HUES48 (cell line): Measurements from ENCODE around the gene FRAT1.

Experiments
- H3K27ac ChIP-seq: one replicate; pipeline ENCODE4 v1.7.0; 2013; ENCODE audit warnings: low read depth, low read length, inconsistent platforms
- H3K27me3 ChIP-seq: 2 replicates; pipeline ENCODE4 v1.6.1; 2013; ENCODE audit warnings: mild to moderate bottlenecking, low read length; ENCODE audit not compliant: control insufficient read depth, insufficient read depth
- H3K36me3 ChIP-seq: 2 replicates; pipeline ENCODE4 v1.6.1; 2013; ENCODE audit warnings: low read length; ENCODE audit not compliant: control insufficient read depth, insufficient read depth
- H3K4me1 ChIP-seq: 2 replicates; pipeline ENCODE4 v1.6.1; 2013; ENCODE audit warnings: mild to moderate bottlenecking, low read length; ENCODE audit not compliant: control insufficient read depth, insufficient read depth
- H3K4me3 ChIP-seq: 2 replicates; pipeline ENCODE4 v1.5.1; 2013; ENCODE audit warnings: mild to moderate bottlenecking, low read depth, low read length
- H3K9ac ChIP-seq: 2 replicates; pipeline ENCODE4 v1.6.1; 2013; ENCODE audit warnings: mild to moderate bottlenecking, low read depth, low read length, moderate library complexity
- H3K9me3 ChIP-seq: 2 replicates; pipeline ENCODE4 v1.6.1; 2013; ENCODE audit warnings: low read length; ENCODE audit not compliant: control insufficient read depth, insufficient read depth

Gene FRAT1

GRCh38 chr10:97291357-97292096 is 27.5 kb upstream of the FRAT1 start:
- Histone ChIP-seq H3K27ac (peak overlapping the region; percentile 97), H3K36me3 (peaks cover 13% of the 10 kb centered on the region), H3K9me3 (no peaks in the 10 kb centered on the region), H3K4me1 (no peaks in the 10 kb centered on the region), H3K4me3 (peak overlapping the region; percentile 83), H3K27me3 (no peaks in the 10 kb centered on the region), H3K9ac (peak overlapping the region; percentile 85)

GRCh38 chr10:97292097-97292861 is 26.8 kb upstream of the FRAT1 start, which contains the start of gene ARHGAP19:
Gene ARHGAP19, minus strand, starts transcription at chr10:97292637. Its CDS starts 10 bp downstream, at chr10:97292627.
- H3K36me3 ChIP-seq: peaks cover 7% of the 10 kb centered on the region

GRCh38 chr10:97292862-97293198 is 26.2 kb upstream of the FRAT1 start:
- Histone ChIP-seq H3K9me3 (no peaks in the 10 kb centered on the region), H3K27ac (no peak overlapping the region), H3K36me3 (peaks cover 4% of the 10 kb centered on the region; the same call in 1 of the 2 replicates), H3K4me3 (no peak overlapping the region; the same call in 1 of the 2 replicates), H3K27me3 (no peaks in the 10 kb centered on the region), H3K9ac (no peak overlapping the region), H3K4me1 (no peaks in the 10 kb centered on the region)

More at GRCh38 chr10:97292097-97292861, 26.8 kb upstream of the FRAT1 start, which contains the start of gene ARHGAP19:
- peak within 1 kb of the TSS; percentile 97 for H3K27ac ChIP-seq
- H3K4me1 ChIP-seq: no peaks in the 10 kb centered on the region
- no peaks in the 10 kb centered on the region for H3K27me3 ChIP-seq
- H3K4me3 ChIP-seq: peak within 1 kb of the TSS; percentile 83
- peak within 1 kb of the TSS; percentile 85 for H3K9ac ChIP-seq
- H3K9me3 ChIP-seq: no peaks in the 10 kb centered on the region

- Histone ChIP-seq H3K4me3 (no peak overlapping the region), H3K9me3 (no peaks in the 10 kb centered on the region), H3K9ac (no peak overlapping the region), H3K4me1 (no peaks in the 10 kb centered on the region), H3K27ac (no peak overlapping the region), H3K36me3 (no peaks in the 10 kb centered on the region), H3K27me3 (no peaks in the 10 kb centered on the region)
Observed at GRCh38 chr10:97297556-97298222, 21.4 kb upstream of the FRAT1 start.

GRCh38 chr10:97298223-97298571 is 20.9 kb upstream of the FRAT1 start:
- Histone ChIP-seq H3K9ac (no peak overlapping the region), H3K36me3 (no peaks in the 10 kb centered on the region), H3K27me3 (no peaks in the 10 kb centered on the region), H3K4me3 (no peak overlapping the region), H3K27ac (no peak overlapping the region), H3K4me1 (no peaks in the 10 kb centered on the region), H3K9me3 (no peaks in the 10 kb centered on the region)

- Histone ChIP-seq H3K36me3 (no peaks in the 10 kb centered on the region), H3K27me3 (no peaks in the 10 kb centered on the region), H3K4me1 (no peaks in the 10 kb centered on the region), H3K4me3 (no peak overlapping the region), H3K27ac (no peak overlapping the region), H3K9me3 (no peaks in the 10 kb centered on the region), H3K9ac (no peak overlapping the region)
Observed at GRCh38 chr10:97300980-97301379, 18.1 kb upstream of the FRAT1 start.

GRCh38 chr10:97302088-97302791 is 16.8 kb upstream of the FRAT1 start:
- no peaks in the 10 kb centered on the region for H3K4me1 ChIP-seq
- no peak overlapping the region for H3K4me3 ChIP-seq
- H3K36me3 ChIP-seq: no peaks in the 10 kb centered on the region
- no peaks in the 10 kb centered on the region for H3K9me3 ChIP-seq
- H3K27me3 ChIP-seq: no peaks in the 10 kb centered on the region
- H3K9ac ChIP-seq: no peak overlapping the region
- no peak overlapping the region for H3K27ac ChIP-seq

- Histone ChIP-seq H3K4me3 (no peak overlapping the region), H3K27me3 (no peaks in the 10 kb centered on the region), H3K9ac (no peak overlapping the region), H3K27ac (no peak overlapping the region), H3K9me3 (no peaks in the 10 kb centered on the region), H3K4me1 (no peaks in the 10 kb centered on the region), H3K36me3 (no peaks in the 10 kb centered on the region)
Observed at GRCh38 chr10:97307441-97307840, 11.6 kb upstream of the FRAT1 start.

GRCh38 chr10:97307866-97308780 is 10.9 kb upstream of the FRAT1 start:
- no peak overlapping the region for H3K27ac ChIP-seq
- no peaks in the 10 kb centered on the region for H3K9me3 ChIP-seq
- no peaks in the 10 kb centered on the region for H3K4me1 ChIP-seq
- H3K36me3 ChIP-seq: no peaks in the 10 kb centered on the region
- no peak overlapping the region for H3K9ac ChIP-seq
- H3K27me3 ChIP-seq: no peaks in the 10 kb centered on the region
- H3K4me3 ChIP-seq: no peak overlapping the region

GRCh38 chr10:97311111-97311626 is 7.9 kb upstream of the FRAT1 start:
- Histone ChIP-seq H3K9ac (no peak overlapping the region), H3K27ac (no peak overlapping the region), H3K4me3 (no peak overlapping the region), H3K9me3 (no peaks in the 10 kb centered on the region), H3K4me1 (no peaks in the 10 kb centered on the region), H3K36me3 (no peaks in the 10 kb centered on the region), H3K27me3 (no peaks in the 10 kb centered on the region)
